HG03378 (cell line): Measurements from ENCODE around the gene PRRX2.
"Not testable (repeated sequence)": the region's sequence is repeated elsewhere in the genome, so short reads cannot be mapped to it uniquely, and the experiment has no call there.

Experiments
- ATAC-seq: cut with Tn5 transposase; IDR thresholded peaks from one replicate; pipeline ENCODE4 v1.9.1; 2021; ENCODE audit warnings: mild to moderate bottlenecking, moderate library complexity; ENCODE audit not compliant: unreplicated experiment

The PRRX2 gene

GRCh38 chr9:129725795-129726251 lies 60.4 kb downstream of the PRRX2 start:
- no peak for ATAC-seq

- no peak for ATAC-seq
These were observed 61.1 kb downstream of the PRRX2 start for GRCh38 chr9:129726322-129727160.

- ATAC-seq, result no peak
These were observed 63.3 kb downstream of the PRRX2 start for GRCh38 chr9:129728744-129729143.

- no peak for ATAC-seq
These were observed 66.1 kb downstream of the PRRX2 start for GRCh38 chr9:129731477-129732085.

- no peak for ATAC-seq
These were observed 66.7 kb downstream of the PRRX2 start for GRCh38 chr9:129732100-129732499.

GRCh38 chr9:129732946-129733631 lies 67.6 kb downstream of the PRRX2 start:
- no peak for ATAC-seq

GRCh38 chr9:129733632-129733953 lies 68.1 kb downstream of the PRRX2 start:
- ATAC-seq, result no peak

GRCh38 chr9:129735546-129735945 lies 70.1 kb downstream of the PRRX2 start:
- ATAC-seq, result no peak

GRCh38 chr9:129736334-129736733 lies 70.9 kb downstream of the PRRX2 start:
- ATAC-seq, result no peak

- ATAC-seq, result no peak
These were observed 72.2 kb downstream of the PRRX2 start for GRCh38 chr9:129737479-129738274.

GRCh38 chr9:129739432-129739831 lies 74.0 kb downstream of the PRRX2 start:
- no peak for ATAC-seq

GRCh38 chr9:129740174-129740573 lies 74.7 kb downstream of the PRRX2 start:
- no peak for ATAC-seq

GRCh38 chr9:129740666-129741464 lies 75.4 kb downstream of the PRRX2 start:
- no peak for ATAC-seq

- no peak for ATAC-seq
These were observed 79.8 kb downstream of the PRRX2 start for GRCh38 chr9:129745200-129745599.

GRCh38 chr9:129746092-129746777 lies 80.8 kb downstream of the PRRX2 start:
- ATAC-seq, result no peak

- no peak for ATAC-seq
These were observed 82.8 kb downstream of the PRRX2 start for GRCh38 chr9:129748249-129748648.

GRCh38 chr9:129749052-129749451 lies 83.6 kb downstream of the PRRX2 start:
- ATAC-seq, result not testable (repeated sequence)

GRCh38 chr9:129749575-129749974 lies 84.1 kb downstream of the PRRX2 start:
- no peak for ATAC-seq

- no peak for ATAC-seq
These were observed 84.7 kb downstream of the PRRX2 start for GRCh38 chr9:129750013-129750638.
